ENCODE data around the gene ARID5A.
A peak's percentile ranks its signal among the peaks of the same experiment; 100 is the strongest.
"Not testable (repeated sequence)": the region's sequence is repeated elsewhere in the genome, so short reads cannot be mapped to it uniquely, and the experiment has no call there.

The ARID5A gene, protein sequence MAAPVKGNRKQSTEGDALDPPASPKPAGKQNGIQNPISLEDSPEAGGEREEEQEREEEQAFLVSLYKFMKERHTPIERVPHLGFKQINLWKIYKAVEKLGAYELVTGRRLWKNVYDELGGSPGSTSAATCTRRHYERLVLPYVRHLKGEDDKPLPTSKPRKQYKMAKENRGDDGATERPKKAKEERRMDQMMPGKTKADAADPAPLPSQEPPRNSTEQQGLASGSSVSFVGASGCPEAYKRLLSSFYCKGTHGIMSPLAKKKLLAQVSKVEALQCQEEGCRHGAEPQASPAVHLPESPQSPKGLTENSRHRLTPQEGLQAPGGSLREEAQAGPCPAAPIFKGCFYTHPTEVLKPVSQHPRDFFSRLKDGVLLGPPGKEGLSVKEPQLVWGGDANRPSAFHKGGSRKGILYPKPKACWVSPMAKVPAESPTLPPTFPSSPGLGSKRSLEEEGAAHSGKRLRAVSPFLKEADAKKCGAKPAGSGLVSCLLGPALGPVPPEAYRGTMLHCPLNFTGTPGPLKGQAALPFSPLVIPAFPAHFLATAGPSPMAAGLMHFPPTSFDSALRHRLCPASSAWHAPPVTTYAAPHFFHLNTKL

DNA sequence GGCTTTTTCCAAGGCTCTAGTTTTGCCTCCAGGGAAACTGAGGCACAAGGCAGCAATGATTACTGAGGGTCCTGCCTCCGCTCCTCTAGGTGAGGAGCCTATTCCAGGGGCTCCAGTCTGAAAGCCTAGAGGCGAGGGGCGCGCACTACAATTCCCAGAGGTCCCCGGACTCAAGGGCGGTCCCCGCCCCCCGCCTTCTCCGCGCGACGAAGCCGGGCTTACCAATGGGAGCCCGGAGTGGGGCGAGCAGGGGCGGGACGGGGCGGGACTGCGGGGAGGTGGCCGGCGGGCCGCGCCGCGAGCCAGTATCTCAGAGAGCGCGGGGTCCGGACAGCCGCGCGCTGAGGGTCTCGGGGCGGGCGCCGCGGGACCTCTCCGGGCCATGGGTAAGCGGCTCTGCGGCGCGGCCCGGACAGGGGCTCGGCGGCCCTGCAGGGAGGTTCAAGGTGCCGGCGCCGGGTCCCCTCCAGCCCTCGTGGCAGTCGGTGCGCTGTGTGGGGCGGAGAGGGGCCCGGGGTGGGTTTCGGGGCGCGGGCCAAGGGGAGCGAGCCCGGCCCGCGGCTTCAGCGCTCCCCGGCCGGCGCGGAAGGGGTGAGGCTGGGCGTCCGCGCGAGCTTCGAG, at the start of gene ARID5A:
TSS of gene ARID5A (plus strand) at position 308 of the 621 bp plus-strand sequence. CDS start at position 383, 75 bp downstream.
- FAIRE-seq (peak; percentile 40), DNase-seq (ENCODE audit: insufficient read length, low spot score) (peak; percentile 98)

DNA sequence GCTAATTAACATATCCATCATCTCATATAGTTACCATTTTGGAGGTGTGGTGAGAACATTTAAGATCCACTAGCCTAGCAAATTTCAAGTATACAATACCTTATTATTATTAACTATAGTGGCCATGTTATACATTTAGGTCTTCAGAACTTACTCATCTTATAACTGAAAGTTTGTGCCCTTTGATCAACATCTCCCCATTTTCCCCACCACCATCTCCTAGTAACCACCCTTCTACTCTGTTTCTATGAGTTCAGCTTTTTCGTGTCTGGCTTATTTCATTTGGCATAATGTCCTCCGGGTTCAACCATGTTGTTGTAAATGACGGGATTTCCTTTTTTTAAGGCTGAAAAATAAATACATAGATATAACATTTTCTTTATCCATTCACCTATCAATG, 47.3 kb upstream of the ARID5A start:
- no peak for FAIRE-seq

DNA sequence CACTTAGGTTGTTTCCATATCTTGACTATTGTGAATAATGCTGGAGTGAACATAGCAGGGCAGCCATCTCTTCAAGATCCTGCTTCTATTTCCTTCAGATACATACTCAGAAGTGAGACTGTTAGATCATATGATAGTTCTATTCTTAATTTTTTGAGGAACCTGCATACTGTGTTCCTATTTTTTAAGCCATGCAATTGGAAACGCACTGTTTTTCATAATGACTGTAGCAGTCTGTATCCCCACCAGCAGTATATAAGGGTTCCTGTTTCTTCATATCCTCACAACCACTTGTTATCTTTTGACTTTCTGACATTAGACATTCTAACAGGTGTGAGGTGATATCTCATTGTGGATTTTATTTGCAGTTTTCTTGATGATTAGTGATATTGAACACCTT, 46.9 kb upstream of the ARID5A start:
- FAIRE-seq (no peak), DNase-seq (ENCODE audit: insufficient read length, low spot score) (no peak)

More for the DNA sequence above, 47.3 kb upstream of the ARID5A start:
- no peak for DNase-seq (ENCODE audit: insufficient read length, low spot score)

DNA sequence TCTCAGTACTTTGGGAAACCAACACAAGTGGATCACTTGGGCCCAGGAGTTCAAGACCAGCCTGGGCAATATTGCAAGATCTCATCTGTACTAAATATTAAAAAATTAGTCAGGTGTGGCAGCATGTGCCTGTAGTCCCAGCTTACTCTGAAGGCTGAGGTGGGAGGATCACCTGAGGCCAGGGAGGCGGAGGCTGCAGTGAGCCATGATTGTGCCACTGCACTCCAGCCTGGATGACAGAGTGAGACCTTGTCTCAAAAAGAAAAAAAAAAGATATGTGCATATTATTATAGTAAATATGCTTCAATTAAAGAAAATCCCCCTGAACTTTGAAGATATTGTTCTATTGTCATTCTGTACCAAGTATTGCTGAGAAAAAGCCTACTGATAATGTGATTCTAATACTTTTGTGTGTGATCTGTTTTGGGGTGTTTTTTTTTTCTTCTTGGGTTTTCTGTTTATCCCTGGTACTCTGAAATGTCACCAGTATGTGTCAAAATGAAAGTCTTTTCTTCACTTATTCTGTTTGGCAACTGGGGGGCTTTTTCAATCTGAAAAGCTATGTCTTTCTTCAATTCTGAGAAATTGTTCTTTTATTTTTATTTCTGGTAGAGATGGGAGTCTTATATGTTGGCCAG, 44.6 kb upstream of the ARID5A start:
- FAIRE-seq, result no peak
- DNase-seq (ENCODE audit: insufficient read length, low spot score), result no peak

DNA sequence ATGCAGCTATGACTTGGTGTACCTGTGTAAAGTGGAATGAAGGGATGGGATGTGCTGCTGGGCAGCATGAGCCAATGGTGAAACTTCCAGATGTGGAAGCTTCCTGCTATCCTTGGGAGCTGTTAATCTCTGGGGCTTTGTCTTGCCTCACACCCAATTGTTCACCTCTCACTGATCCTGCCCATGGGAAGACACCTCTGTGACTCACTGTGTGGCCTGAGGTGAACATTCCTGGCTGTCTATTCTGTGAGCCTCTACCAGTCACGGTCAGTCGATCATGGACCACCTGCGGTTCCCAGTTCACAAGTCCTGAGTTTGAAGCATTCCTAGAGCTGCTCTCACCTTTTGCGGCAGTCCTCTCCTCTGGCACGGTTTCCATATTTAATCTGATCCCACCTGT, 43.5 kb upstream of the ARID5A start:
- FAIRE-seq (peak; percentile 81), DNase-seq (ENCODE audit: insufficient read length, low spot score) (no peak)

DNA sequence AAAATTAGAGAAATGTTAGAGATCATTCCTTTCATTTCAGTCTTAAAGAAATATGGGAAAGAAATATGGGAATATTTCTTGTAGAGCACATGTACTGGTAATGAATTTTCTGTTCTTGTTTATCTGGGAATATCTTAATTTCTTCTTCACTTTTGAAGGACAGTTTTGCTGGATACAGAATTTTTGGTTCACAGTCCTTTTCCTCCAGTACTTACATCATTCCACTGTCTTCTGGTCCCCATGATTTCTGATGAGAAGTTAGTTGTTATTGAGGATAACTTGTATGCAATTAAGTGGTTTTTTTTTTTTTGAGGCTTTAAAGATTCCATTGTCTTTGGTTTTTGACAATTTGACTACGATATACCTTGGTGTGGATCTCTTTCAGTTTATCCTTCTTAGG, 42.4 kb upstream of the ARID5A start:
- no peak for DNase-seq (ENCODE audit: insufficient read length, low spot score)
- FAIRE-seq, result no peak

DNA sequence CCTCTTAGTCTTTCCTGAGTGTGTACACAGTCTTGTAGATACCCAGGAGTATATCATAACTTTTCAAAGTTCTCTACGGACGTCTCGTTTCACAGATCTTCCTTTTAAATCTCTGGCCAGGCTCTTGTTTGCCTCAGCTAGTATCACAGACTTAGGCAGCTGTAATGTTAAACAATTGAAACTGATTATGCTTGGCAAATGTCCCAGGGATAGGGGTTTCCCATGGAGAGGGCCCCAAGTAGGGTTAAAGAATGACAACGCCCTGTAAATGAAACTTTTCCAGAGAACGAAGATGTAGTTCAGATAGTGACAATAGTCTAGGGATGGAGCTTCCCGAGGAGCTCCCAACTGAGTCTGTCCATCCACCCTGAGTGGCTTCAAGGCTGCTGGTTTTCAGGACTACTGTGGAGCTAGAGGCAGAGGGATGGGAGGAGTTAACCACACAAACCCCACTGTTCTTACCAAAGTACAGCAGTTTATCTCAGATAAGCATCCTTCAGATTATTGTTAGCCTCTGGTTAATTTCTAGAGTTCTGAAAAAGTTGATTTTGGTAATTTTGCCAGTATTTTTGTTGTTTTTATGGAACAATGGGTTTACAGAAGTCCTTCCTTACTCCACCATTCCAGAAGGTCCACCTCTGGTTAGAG, 40.4 kb upstream of the ARID5A start:
- DNase-seq (ENCODE audit: insufficient read length, low spot score) (no peak), FAIRE-seq (no peak)

DNA sequence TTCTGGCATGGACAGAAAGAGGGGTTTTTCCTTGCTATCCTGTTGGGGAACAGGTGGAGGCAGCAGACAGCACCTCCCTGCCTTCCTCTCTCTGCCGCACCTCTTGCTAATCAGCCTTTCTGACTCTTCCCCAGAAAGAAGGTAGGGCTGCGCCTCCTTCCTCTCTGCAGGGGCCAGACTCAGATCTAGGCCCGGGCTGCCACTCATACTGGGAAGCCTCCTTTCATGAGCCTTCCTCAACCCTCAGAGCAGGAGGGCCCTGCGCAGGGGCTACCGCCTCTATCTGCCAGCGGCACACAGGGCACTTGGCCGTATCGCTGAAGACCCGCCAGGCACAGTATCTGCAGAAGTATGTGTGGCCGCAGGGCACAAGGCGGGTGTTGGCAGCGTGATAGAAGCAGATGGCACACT, 38.5 kb upstream of the ARID5A start:
- DNase-seq (ENCODE audit: insufficient read length, low spot score) (no peak), FAIRE-seq (no peak)

DNA sequence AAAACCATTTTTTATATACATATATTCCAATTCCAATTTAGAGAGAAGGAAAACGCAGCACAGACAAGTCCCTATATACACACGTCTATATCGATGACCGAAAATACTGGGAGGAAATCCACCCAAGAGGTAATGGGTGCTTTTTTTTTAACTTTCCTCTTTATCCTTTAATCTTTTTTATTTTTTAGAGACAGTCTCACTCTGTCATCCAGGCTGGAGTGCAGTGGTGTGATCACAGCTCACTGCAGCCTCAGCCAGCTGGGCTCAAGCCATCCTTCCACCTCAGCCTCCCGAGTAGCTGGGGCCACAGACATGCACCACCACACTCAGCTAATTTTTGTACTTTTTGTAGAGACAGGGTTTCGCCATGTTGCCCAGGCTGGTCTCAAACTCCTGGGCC, 37.9 kb upstream of the ARID5A start:
- FAIRE-seq; DNase-seq (ENCODE audit: insufficient read length, low spot score): not testable (repeated sequence)

DNA sequence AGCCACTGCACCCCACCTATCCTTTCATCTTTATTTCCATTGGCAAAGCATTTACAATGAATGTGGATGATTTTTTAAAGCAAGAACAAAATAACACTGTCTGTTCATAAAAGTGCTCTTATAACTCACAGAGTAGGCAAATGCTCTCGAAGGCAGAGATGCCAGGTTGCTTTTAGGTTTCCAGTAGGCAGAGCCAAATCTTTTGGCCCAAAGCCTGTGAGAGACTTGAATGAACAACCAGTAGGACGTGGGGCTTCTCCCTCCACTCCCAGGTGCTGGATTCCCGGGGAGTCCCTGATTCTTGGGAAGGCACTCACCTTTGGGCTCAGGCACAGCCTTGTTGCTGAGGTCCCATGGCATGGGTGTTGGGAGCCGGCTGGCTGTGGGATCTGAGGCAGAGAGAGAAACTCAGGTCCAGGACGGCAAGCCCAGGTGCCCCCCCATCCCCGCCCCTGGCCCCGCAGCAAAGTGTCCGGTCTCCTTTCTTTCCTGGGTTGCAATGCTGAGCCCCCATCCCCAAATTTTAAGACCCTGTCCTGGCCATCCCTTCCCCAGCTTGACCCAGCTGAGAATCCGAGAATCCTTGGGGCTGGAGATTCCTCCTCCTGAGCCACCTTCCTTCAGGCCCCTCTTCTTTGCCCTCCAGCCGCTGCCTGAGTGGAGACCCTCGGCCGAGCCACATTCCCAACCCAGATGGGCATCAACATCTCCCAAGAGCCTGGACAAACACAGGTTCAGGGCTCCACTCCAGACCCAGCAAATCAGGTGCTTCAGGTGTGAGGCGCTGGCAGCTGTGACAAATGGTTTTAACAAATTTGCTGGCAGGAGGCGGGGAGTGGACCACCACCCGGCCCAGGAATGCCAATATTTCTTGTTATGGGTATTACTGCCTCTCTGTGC, 37.2 kb upstream of the ARID5A start:
- FAIRE-seq (no peak), DNase-seq (ENCODE audit: insufficient read length, low spot score) (no peak)

DNA sequence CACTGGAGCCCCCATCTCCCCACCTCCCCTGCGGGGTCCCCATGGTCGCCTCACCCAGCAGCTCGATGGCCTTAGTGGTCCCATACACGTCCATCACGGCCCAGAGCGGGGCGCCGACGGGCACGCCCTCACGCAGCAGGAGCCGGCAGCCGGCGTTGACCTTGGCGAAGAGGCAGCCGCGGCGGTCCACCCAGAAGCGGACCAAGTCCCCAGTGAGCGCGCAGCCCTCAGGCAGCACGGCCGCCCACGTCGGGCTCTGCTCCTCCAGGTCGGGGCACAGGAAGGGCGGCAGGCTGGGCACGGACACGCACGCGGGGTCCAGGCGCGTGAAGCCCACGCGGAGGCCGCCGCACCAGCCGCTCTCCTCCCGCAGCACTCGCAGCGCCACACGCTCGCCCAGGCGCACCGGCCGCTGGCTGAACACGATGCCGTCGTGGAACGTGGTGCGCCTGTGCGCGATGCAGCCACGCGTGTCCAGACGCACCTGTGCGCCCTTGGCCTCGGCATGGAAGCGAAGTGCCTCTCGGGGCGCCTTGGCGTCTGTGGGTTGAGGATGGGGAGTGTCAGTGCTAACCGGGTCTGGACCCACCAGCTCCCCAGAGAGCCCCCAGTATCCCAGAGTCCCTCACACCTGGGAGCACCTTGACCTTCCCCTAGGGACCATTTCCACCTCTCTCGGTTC, 36.0 kb upstream of the ARID5A start:
- DNase-seq (ENCODE audit: insufficient read length, low spot score) (no peak), FAIRE-seq (no peak)

DNA sequence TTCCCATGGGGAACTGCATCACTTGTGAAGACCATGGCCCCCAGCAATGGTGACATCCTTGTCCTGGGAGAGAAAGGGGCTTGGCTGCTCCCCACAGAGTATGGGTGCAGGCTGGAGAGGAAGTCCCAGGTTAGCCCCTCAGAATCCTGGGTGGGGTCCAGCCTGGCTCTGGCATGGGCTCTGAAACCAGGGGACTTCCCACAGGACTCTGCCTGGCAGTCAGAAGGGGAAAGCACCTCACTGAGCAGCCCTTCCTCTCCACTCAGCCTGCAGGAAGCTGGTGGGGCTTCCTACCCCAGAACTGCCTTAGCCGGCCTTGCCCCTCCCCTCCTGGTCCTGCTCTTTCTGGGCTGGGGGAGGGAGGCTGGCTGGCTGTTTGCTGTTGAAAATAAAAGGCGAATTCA, 35.1 kb upstream of the ARID5A start:
- FAIRE-seq (no peak), DNase-seq (ENCODE audit: insufficient read length, low spot score) (no peak)

DNA sequence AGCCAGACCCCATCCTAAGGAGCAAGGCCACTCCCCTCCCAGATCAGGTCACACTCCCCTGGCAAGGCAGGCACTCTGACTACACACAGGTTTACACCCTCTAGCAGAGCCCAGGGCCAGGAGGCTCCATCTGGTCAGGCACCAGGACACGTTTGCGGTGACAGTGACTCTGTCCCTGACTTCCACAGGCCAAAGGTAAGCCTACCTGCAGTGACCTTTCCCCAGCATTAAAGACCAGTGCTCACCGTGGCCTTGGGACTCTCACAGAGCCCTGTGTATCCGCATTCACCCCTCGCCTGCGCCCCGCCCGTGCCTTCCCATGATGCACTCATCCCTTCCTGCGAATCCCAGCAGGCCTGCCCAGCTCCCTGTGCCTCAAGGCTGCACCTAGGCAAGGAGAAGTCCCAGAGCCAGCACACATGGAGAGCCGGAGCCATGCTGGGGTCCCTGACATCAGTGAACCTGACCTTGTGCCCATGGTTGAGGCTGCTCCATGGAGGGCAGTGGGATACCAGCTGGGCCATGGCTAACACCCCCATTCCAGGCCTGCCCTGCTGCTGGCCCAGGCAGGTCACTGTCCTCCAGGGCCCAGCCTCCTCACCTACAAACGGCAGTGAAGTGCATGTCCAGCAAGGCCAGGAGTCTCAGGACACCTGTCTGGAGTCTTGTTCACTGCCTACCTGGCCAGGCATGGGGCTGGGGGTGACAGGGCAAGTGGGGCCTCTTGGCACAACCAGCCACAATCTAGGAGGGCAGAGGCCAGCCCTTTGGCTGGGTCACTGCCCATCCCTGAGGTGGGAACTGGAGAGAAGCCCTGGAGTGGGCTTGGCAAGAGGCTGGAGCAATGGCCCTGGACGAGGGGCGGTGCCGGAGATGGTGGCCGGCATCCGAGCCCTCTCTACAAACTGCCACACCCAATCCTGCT, 34.4 kb upstream of the ARID5A start:
- FAIRE-seq (no peak), DNase-seq (ENCODE audit: insufficient read length, low spot score) (no peak)

DNA sequence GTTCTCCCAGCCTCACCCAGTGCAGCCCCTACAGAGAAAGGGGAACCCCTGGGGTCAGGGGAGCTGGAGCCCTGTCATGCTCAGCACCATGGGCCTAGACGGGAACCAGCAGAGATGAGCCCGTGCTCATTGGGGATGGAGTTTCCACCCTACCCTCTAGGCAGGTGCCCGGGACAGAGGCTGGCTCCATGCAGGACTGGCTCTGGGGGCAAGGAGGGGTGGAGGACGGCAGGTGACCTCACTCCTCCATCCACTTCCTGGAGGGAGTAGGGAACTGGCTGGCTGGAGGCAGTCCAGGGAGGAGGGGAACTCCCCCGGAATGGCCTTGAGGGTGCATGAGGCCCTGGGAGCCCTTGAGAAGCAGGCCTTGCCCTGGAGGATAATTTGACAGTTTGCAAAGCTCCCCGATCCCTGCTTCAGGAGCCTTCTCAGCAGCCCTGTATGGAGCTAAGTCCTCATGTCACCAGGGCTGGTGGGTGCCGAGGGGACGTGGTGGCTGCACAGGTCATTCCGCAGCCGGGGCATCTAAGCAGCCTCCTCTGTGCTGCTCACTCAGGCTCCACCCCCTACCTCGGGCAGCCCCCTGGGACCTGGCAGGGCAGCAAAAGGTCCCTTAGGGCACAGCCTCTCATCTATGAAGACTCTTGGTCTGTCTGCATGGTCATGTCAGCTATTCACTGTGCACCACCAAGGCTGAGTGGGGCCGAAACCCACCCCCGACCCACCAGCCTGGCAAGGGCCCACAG, 33.5 kb upstream of the ARID5A start:
- DNase-seq (ENCODE audit: insufficient read length, low spot score), result no peak
- FAIRE-seq, result peak; percentile 44

DNA sequence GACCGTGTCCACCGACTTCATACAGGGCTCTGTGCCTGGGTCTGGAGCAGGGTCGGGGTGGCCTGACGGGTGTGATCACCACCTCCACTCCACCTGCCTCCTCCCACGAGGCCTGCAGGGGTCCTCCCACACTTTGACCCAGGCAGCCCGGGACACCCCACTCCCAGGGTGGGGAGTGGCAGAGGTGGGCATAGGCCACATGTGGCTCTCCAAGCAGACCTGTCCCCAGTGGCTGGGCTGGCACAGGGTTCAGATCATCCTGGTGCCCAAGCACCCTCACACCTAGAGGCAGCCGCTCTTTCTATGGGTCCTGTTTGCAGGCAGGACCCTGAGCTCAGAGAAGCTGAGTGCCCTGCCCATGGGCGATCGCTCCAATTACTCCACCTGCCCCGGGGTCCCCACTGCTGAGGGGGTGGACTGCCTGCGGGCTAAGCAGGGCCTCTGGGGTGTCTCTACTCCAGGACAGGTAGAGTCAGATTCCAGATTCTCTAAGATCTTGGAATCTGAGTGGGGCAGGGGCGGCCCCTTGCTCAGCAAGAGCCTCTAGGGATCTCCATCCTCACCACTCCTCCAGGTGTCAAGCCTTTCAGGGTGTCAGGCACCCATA, 32.8 kb upstream of the ARID5A start:
- no peak for FAIRE-seq
- DNase-seq (ENCODE audit: insufficient read length, low spot score), result no peak

DNA sequence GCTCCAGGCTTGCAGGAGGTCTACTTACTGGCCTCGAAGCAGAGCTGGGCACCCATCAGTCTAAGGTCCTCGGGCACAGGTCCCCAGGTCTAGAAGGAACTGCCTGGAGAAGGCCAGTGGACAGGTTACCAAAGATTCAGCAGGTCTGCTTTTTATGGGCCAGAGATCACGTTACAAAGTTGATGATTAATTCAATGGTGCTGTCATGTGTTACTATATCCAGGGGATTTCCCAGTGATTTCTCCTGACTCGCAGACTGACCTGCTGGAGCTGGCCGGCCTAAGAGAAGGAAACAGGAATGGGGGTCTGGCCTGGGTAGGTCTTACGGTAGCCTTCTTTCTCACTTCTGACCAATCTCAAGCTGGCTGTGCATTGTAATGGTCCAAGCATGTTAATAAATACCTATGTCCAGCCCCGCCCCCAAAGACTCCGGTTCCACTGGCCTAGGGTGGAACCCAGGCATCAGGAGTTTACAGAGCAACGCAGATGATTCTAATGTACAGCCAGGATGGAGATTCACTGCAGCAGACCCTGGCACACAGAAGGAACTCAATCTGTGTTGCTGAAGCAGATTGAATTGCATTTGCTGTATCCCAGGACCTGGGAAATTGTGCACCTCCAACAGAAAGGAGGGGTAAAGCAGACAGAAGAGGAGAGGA, 31.2 kb upstream of the ARID5A start, which contains the start of gene NEURL3:
TSS of gene NEURL3 (minus strand) at position 127 of the 659 bp plus-strand sequence. CDS start at position 56, 71 bp downstream.
- FAIRE-seq, result peak; percentile 91
- peak; percentile 88 for DNase-seq (ENCODE audit: insufficient read length, low spot score)
